ENCODE measurements around the gene CIITA.

CIITA gene

GRCh38 chr16:10878328-10878643 lies 1.3 kb downstream of the CIITA start:
- H3K4me1 ChIP-seq (ENCODE audit: insufficient read depth, low read length, severe bottlenecking): peaks cover 76% of the 10 kb centered on the region

GRCh38 chr16:10878644-10879501 lies 1.9 kb downstream of the CIITA start:
- Histone ChIP-seq H3K4me1 (ENCODE audit: insufficient read depth, low read length, severe bottlenecking) (peaks cover 76% of the 10 kb centered on the region), H2AFZ (ENCODE audit: low read length) (no peak overlapping the region), H3K79me2 (ENCODE audit: insufficient read depth, low read length) (peaks cover 33% of the 10 kb centered on the region), H3K27me3 (ENCODE audit: insufficient read depth, low read length) (no peaks in the 10 kb centered on the region), H3K9me2 (ENCODE audit: low read depth, low read length) (no peaks in the 10 kb centered on the region), H3K9me3 (ENCODE audit: low read length) (no peaks in the 10 kb centered on the region), H3K4me2 (ENCODE audit: low read length) (peak overlapping the region; percentile 98), H3K4me3 (ENCODE audit: low read depth, low read length, poor library complexity, severe bottlenecking) (peak overlapping the region; percentile 77), H3F3A (ENCODE audit: insufficient read depth, low read length) (no peaks in the 10 kb centered on the region; the same call in 1 of the 2 replicates), H3K9ac (ENCODE audit: low read length) (peak overlapping the region; percentile 84), H3K27ac (ENCODE audit: low read depth, low read length, poor library complexity, severe bottlenecking) (peak overlapping the region; percentile 89), H3K36me3 (ENCODE audit: insufficient read depth, low read length) (peaks cover 10% of the 10 kb centered on the region; the same call in 1 of the 2 replicates), H4K20me1 (ENCODE audit: insufficient read depth, low read length) (no peaks in the 10 kb centered on the region)
- no peak for TF ChIP-seq EZH2 (IDR thresholded peaks at IDR 0.05; ENCODE audit: borderline replicate concordance, low read length)
- no peak for TF ChIP-seq CTCF (IDR thresholded peaks at IDR 0.05; ENCODE audit: low read length)

More at GRCh38 chr16:10878328-10878643, 1.3 kb downstream of the CIITA start:
- H3K9me3 ChIP-seq (ENCODE audit: low read length): no peaks in the 10 kb centered on the region
- no peaks in the 10 kb centered on the region; the same call in 1 of the 2 replicates for H3F3A ChIP-seq (ENCODE audit: insufficient read depth, low read length)
- H3K27me3 ChIP-seq (ENCODE audit: insufficient read depth, low read length): no peaks in the 10 kb centered on the region
- TF ChIP-seq CTCF (IDR thresholded peaks at IDR 0.05; ENCODE audit: low read length) (no peak), EZH2 (IDR thresholded peaks at IDR 0.05; ENCODE audit: borderline replicate concordance, low read length) (no peak)
- peak overlapping the region; percentile 89 for H3K27ac ChIP-seq (ENCODE audit: low read depth, low read length, poor library complexity, severe bottlenecking)
- H3K9me2 ChIP-seq (ENCODE audit: low read depth, low read length): no peaks in the 10 kb centered on the region
- H4K20me1 ChIP-seq (ENCODE audit: insufficient read depth, low read length): no peaks in the 10 kb centered on the region
- peaks cover 4% of the 10 kb centered on the region; the same call in 1 of the 2 replicates for H3K36me3 ChIP-seq (ENCODE audit: insufficient read depth, low read length)
- H3K9ac ChIP-seq (ENCODE audit: low read length): peak overlapping the region; percentile 84
- H3K4me2 ChIP-seq (ENCODE audit: low read length): peak overlapping the region; percentile 98
- H2AFZ ChIP-seq (ENCODE audit: low read length): no peak overlapping the region
- peaks cover 32% of the 10 kb centered on the region for H3K79me2 ChIP-seq (ENCODE audit: insufficient read depth, low read length)
- H3K4me3 ChIP-seq (ENCODE audit: low read depth, low read length, poor library complexity, severe bottlenecking): peak overlapping the region; percentile 77

DNA sequence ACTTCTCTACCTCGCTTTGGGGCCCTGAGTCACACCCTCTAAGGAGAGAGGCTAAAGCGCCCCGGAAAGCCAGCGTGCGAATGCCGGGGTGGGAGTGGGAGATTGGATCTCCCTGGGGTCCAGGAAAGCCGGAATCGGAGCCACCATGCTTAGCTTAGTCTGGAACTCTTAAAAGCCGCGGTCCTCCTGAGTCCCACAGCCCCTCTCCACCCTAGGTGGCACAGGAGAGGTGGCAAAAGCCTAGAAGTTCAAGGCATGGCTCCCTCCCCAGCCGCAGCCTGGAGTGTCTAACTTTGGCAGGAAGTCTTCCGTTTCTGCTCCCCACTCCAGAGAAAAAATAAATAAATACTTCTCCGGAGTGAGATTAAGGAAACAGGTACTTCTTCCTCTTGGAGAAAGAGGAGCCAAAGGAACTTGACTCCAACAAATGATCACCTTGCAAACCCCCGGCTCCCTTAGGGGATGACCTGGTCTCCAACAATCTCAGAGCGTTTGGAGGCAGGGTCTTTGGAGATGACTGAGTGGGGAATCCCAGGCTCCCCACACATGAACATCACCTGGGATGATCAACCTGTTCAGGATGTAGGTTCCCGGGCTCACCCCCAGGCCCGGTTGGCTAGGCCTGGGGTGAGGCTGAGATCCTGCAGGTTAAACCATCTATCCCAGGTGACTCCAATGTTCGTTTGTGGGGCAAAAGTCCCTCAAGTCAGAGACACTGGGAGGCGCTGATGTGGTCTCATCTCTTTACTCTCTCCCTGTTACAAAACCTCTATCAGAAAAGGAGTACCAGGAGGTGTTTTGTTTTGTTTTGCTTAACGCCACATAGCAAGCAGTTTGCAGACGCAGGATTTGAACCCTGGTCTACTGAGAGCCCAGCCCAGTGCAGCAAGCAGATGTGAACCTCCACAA lies 2.9 kb downstream of the CIITA start:
- H3F3A ChIP-seq (ENCODE audit: insufficient read depth, low read length): no peaks in the 10 kb centered on the region; the same call in 1 of the 2 replicates
- peaks cover 77% of the 10 kb centered on the region for H3K4me1 ChIP-seq (ENCODE audit: insufficient read depth, low read length, severe bottlenecking)
- H3K9ac ChIP-seq (ENCODE audit: low read length): peak overlapping the region; percentile 84
- H3K4me3 ChIP-seq (ENCODE audit: low read depth, low read length, poor library complexity, severe bottlenecking): peak overlapping the region; percentile 77
- H3K27ac ChIP-seq (ENCODE audit: low read depth, low read length, poor library complexity, severe bottlenecking): peak overlapping the region; percentile 89
- H3K9me3 ChIP-seq (ENCODE audit: low read length): no peaks in the 10 kb centered on the region
- TF ChIP-seq CTCF (IDR thresholded peaks at IDR 0.05; ENCODE audit: low read length) (peak; percentile 17; the same call in 1 of the 2 replicates), EZH2 (IDR thresholded peaks at IDR 0.05; ENCODE audit: borderline replicate concordance, low read length) (no peak)
- no peak overlapping the region for H2AFZ ChIP-seq (ENCODE audit: low read length)
- no peaks in the 10 kb centered on the region for H3K27me3 ChIP-seq (ENCODE audit: insufficient read depth, low read length)
- H3K9me2 ChIP-seq (ENCODE audit: low read depth, low read length): no peaks in the 10 kb centered on the region
- peaks cover 33% of the 10 kb centered on the region for H3K79me2 ChIP-seq (ENCODE audit: insufficient read depth, low read length)
- H3K4me2 ChIP-seq (ENCODE audit: low read length): peak overlapping the region; percentile 98
- H3K36me3 ChIP-seq (ENCODE audit: insufficient read depth, low read length): peaks cover 19% of the 10 kb centered on the region; the same call in 1 of the 2 replicates
- no peaks in the 10 kb centered on the region for H4K20me1 ChIP-seq (ENCODE audit: insufficient read depth, low read length)
